Middle frontal gyrus (tissue), 1 donor: Measurements from ENCODE around the gene SNAP91.
"Not testable (repeated sequence)": the region's sequence is repeated elsewhere in the genome, so short reads cannot be mapped to it uniquely, and the experiment has no call there.

Experiments
- DNase-seq: peaks from one replicate; pipeline ENCODE4 v3.0.0-alpha.2; 2015; ENCODE audit warnings: low spot score; ENCODE audit errors: extremely low spot score

Gene SNAP91

GRCh38 chr6:83550482-83550881, 158.4 kb downstream of the SNAP91 start:
- not testable (repeated sequence) for DNase-seq

- DNase-seq, result no peak
These were observed 162.3 kb downstream of the SNAP91 start for GRCh38 chr6:83546636-83547035.

GRCh38 chr6:83539678-83540077, 169.2 kb downstream of the SNAP91 start:
- no peak for DNase-seq

GRCh38 chr6:83536647-83537589, 172.0 kb downstream of the SNAP91 start:
- DNase-seq, result no peak

GRCh38 chr6:83536034-83536646, 172.8 kb downstream of the SNAP91 start:
- DNase-seq, result no peak

- no peak for DNase-seq
These were observed 190.0 kb downstream of the SNAP91 start for GRCh38 chr6:83518816-83519480.

GRCh38 chr6:83517500-83517899, 191.4 kb downstream of the SNAP91 start:
- DNase-seq, result no peak

GRCh38 chr6:83514866-83515466, 193.9 kb downstream of the SNAP91 start:
- peak; percentile 64 for DNase-seq

GRCh38 chr6:83514466-83514865, 194.4 kb downstream of the SNAP91 start:
- DNase-seq, result no peak

- DNase-seq, result no peak
These were observed 196.8 kb downstream of the SNAP91 start, which contains the start of gene PRSS35 for GRCh38 chr6:83511901-83512681. PRSS35 (plus strand) TSS chr6:83512534; CDS start chr6:83523442, 10,908 bp downstream.

- no peak for DNase-seq
These were observed 197.6 kb downstream of the SNAP91 start for GRCh38 chr6:83511266-83511665.

- no peak for DNase-seq
These were observed 198.1 kb downstream of the SNAP91 start for GRCh38 chr6:83510791-83511190.

GRCh38 chr6:83509441-83509840, 199.5 kb downstream of the SNAP91 start:
- DNase-seq, result no peak

- no peak for DNase-seq
These were observed 203.5 kb downstream of the SNAP91 start for GRCh38 chr6:83505356-83505755.
